Measurements from ENCODE around the gene RNF112.

RNF112 gene

DNA sequence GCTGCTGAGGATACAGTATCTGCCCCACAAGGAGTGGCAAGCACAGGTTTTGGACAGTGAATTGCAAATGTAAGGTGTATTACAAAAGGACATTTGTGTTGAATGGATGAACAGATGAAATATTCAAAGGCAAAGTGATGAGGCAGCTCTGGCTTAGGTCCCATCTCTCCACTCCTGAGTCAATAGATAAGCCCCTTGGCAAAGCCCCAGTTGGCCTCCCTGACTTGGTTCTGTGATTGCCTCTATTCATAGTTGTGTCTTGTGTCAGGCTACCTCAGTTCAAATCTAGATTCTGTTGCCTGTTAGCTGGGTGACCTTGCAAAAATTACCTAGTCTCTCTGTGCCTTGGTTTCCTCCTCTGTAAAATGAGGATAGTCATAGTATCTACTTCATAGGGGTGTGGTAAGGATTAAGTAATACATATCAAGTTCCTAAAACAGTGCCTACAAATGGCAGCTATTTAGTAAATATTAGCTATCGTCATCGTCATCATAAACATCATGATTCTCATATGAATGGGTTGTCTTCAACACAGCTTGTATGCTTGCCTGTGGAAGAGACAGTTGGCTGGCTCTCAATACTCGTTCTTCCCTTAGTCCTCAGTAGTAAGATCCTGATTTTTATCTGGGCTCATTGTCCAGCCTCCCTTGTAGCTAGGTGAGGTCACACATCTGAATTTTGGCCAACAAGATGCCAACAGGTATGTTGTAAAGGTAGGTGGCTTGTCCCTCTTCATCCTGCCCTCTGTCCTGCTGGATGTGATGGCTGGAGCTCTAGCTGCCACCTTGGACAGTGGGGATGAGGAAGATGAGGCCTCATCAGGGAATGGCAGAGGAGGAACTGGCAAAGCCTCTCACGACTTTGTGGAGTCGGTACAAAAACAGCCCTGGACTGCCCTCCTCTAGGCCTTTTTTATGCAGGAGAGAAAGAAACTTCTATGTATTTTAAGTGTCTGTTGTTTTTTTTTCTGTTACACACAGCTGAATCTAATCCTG is 21.9 kb upstream of the RNF112 start:
- DNase-seq (ENCODE audit: low spot score): no peak
- Mint-ChIP-seq H3K9me3 (no peaks in the 10 kb centered on the region), H3K36me3 (ENCODE audit: low read depth) (peaks cover 6% of the 10 kb centered on the region), H3K4me3 (no peak overlapping the region), H3K27ac (no peak overlapping the region), H3K4me1 (ENCODE audit: low read depth) (peaks cover 3% of the 10 kb centered on the region), H3K27me3 (ENCODE audit: low read depth) (peaks cover 23% of the 10 kb centered on the region)

DNA sequence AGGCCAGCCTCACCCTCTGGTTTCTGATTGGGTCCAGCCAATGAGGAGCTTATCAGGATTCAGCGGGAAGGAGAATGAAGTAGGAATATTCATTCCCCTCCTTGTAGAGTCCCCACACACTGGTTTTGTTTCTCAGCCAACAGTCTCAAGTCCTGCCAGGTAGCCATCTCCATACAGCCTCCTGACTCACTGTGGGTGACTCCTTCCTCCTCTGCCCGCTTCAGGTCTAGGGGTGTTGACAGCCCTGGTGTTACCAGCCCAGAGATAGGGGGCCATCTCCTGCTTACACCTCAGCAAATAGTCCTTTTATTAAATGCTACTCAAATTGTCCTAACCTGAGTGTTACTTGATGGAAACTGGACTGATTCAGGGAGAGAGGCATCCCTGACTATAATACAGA is 20.1 kb upstream of the RNF112 start:
- Mint-ChIP-seq H3K4me3 (no peak overlapping the region), H3K27ac (no peak overlapping the region)

DNA sequence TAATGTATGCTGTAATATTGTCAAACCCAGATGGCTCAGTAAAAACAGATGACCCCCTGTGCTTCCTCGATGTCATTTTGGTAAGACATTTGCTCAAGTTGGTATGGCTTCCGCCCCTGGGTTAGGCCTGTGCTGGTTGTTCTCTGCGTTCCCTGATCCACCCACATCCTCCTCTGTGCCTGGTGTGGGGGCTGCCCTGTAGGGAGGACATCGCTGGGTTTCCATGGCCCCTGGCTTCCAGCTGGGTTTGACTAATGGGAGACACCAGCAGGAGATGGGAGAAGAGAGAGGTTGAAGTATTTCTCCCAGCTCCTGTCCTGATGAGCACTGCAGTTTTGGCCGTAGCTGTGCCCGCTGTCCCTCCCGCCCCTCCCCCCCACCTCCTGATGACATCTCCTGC is 19.6 kb upstream of the RNF112 start:
- no peak overlapping the region for H3K27ac Mint-ChIP-seq
- no peaks in the 10 kb centered on the region for H3K4me1 Mint-ChIP-seq (ENCODE audit: low read depth)
- H3K4me3 Mint-ChIP-seq: no peak overlapping the region
- H3K36me3 Mint-ChIP-seq (ENCODE audit: low read depth): no peaks in the 10 kb centered on the region
- H3K9me3 Mint-ChIP-seq: no peaks in the 10 kb centered on the region
- DNase-seq (ENCODE audit: low spot score): no peak
- peaks cover 33% of the 10 kb centered on the region for H3K27me3 Mint-ChIP-seq (ENCODE audit: low read depth)

More for the DNA sequence above, 20.1 kb upstream of the RNF112 start:
- Mint-ChIP-seq H3K9me3 (no peaks in the 10 kb centered on the region), H3K27me3 (ENCODE audit: low read depth) (peaks cover 32% of the 10 kb centered on the region), H3K4me1 (ENCODE audit: low read depth) (no peaks in the 10 kb centered on the region), H3K36me3 (ENCODE audit: low read depth) (no peaks in the 10 kb centered on the region)
- no peak for DNase-seq (ENCODE audit: low spot score)

DNA sequence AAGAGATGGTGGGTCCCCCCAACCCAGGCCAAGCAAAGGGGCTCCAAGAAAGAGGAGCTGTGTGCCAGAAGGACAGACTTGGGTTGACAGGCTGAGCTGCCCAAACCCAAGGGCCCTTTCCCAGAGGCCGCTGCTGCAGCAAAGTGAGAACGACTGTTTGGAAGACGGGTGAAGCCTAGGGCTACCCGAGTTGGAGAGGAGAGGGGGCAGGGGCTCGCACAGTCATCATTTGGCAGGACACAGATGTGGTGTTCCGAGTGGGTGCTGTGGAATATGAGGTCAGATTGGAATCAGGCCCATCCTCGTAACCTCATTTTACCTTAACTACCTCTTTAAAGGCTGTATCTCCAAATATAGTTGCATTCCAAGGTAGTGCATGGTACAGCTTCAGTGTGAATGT is 18.7 kb upstream of the RNF112 start:
- H3K4me1 Mint-ChIP-seq (ENCODE audit: low read depth): no peaks in the 10 kb centered on the region
- DNase-seq (ENCODE audit: low spot score): no peak
- no peaks in the 10 kb centered on the region for H3K36me3 Mint-ChIP-seq (ENCODE audit: low read depth)
- H3K4me3 Mint-ChIP-seq: no peak overlapping the region
- no peaks in the 10 kb centered on the region for H3K9me3 Mint-ChIP-seq
- H3K27me3 Mint-ChIP-seq (ENCODE audit: low read depth): peaks cover 37% of the 10 kb centered on the region
- no peak overlapping the region for H3K27ac Mint-ChIP-seq

DNA sequence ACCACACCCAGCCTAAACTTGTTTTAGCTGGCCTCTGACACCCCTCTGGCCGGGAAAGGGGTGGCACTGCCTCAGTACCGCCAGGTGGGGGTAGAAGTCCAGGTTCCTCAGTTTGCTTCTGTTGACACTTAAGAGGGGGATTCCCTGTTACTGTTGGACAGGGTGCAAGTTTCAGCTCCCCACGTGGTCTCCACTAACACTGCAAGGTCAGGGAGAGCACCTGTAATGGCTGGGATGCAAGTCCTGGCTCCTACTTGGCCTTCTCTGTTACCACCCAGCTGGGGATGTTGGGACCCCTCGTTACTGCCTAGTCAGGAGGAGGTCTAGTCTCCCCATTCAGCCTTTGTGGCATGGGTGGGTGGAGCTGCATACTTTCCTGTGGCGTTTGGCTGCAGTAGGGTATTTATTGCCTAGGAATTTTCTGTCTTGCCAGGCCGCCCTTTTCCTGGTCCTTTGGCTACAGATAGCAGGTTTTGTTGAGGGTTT is 13.4 kb upstream of the RNF112 start:
- no peaks in the 10 kb centered on the region for H3K36me3 Mint-ChIP-seq (ENCODE audit: low read depth)
- DNase-seq (ENCODE audit: low spot score): no peak
- peaks cover 2% of the 10 kb centered on the region for H3K4me1 Mint-ChIP-seq (ENCODE audit: low read depth)
- no peak overlapping the region for H3K4me3 Mint-ChIP-seq
- no peaks in the 10 kb centered on the region for H3K9me3 Mint-ChIP-seq
- no peak overlapping the region for H3K27ac Mint-ChIP-seq
- H3K27me3 Mint-ChIP-seq (ENCODE audit: low read depth): peaks cover 29% of the 10 kb centered on the region

DNA sequence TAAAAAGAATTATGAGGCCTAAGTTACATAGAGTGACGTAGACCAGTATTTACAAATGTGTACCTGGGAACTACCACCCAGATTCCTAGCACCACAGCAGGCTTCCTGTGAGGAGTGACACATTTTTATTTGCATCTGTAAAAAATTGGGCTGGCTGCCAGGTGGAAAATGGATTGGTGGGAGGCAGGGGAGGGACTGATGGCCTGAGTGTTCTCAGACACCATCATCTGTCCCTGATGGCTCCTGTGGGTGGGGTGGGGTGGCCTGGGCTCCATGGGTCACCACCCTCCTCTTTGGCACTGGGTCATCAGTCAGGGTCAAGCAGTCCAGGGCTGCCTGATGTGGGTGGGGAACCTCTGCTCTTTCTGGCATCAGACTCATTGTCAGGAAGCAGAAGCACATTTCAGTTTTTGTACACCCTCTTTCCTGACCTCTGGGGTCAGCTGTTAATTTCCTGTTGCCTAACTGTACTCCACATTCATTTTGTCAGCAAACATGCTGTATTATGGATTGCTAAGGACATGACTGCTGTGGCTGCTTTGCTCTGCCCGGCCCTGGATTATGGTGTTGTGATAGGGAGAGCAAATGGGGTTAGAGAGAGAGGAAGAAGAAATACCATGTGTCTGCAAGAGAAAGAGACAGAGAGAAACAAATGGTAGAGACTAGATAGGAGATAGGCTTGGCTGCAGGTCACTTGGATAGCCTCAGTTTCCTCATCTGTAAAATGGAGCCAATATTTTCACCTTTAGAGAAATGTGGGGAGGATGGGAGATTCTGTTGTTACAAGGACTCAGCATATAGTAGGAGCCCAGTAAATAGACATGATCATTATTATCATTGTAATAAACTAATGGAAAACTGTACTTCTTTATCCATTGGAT is 12.5 kb upstream of the RNF112 start:
- no peak for DNase-seq (ENCODE audit: low spot score)
- Mint-ChIP-seq H3K4me3 (no peak overlapping the region), H3K27ac (no peak overlapping the region), H3K4me1 (ENCODE audit: low read depth) (peaks cover 2% of the 10 kb centered on the region), H3K27me3 (ENCODE audit: low read depth) (peaks cover 21% of the 10 kb centered on the region), H3K9me3 (no peaks in the 10 kb centered on the region), H3K36me3 (ENCODE audit: low read depth) (no peaks in the 10 kb centered on the region)

DNA sequence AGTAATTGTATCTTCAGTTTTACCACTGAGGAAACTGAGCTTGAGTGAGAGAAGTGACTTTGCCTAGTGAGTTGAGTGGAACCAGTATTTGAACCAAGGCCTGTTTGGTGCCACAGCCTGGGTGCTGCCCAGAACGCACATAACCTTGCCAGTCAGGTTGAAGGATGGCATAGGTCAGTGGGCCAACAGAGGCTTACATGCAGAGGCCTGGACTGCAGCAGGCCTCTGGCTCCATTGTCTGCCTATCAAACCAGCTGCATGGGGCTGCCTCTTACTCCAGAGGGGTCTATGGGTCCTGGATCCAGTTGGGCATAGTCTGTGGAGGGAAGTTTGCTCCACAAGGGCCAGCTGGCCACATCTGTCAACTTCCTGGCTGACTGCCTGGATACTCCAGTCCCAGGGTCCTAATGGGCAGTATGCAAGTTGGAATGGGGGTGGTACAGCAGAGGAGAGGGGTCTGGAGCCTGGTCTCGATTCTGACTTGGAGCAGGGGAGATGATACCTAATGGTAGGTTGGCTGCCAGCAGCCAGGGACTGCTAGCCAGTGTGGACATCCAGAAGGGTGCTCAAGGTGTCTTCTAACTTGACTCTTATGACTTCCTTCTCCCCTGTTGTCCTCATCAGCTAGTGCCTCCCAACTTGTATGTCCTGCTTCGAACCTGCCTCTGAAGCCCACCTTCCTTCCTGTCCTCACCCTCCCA is 11.1 kb upstream of the RNF112 start:
- no peak for DNase-seq (ENCODE audit: low spot score)
- Mint-ChIP-seq H3K4me3 (no peak overlapping the region), H3K36me3 (ENCODE audit: low read depth) (no peaks in the 10 kb centered on the region), H3K27me3 (ENCODE audit: low read depth) (peaks cover 13% of the 10 kb centered on the region), H3K27ac (no peak overlapping the region), H3K9me3 (no peaks in the 10 kb centered on the region), H3K4me1 (ENCODE audit: low read depth) (peaks cover 2% of the 10 kb centered on the region)

DNA sequence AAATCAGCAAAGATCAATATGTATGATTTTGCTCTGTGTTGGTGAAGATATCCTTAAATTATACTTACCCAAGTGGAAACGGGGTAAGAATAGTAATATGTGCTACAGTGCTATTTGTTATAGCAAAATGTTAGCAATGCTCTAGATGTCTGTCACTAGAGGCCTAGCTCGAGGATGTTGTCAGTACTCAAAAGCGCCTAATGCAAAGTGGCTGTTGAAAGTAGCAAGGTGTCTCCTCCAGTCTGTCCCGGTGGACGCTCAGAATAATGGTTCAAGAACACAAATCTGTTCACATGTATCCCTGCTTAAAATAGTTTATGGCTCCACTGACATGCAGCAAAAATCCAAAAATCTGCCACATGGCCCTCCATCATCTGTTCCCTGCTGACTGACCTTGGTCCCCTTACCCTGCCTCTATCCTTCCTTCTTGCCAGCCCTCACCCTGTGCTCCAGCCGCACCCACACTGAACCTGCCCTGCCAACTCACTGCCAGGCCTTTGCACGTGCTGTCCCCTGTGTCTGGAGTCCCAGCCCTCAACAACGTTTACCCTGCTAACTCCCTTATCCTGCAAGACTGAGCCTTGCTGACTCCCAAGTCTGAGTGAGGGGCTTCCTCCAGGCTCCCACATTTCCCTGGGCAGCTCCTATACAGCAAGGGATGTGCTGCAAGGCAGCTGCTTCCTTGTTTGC is 9.6 kb upstream of the RNF112 start:
- Mint-ChIP-seq H3K9me3 (no peaks in the 10 kb centered on the region), H3K36me3 (ENCODE audit: low read depth) (no peaks in the 10 kb centered on the region), H3K27me3 (ENCODE audit: low read depth) (peaks cover 7% of the 10 kb centered on the region), H3K4me1 (ENCODE audit: low read depth) (peaks cover 2% of the 10 kb centered on the region), H3K27ac (no peak overlapping the region), H3K4me3 (no peak overlapping the region)
- no peak for DNase-seq (ENCODE audit: low spot score)

DNA sequence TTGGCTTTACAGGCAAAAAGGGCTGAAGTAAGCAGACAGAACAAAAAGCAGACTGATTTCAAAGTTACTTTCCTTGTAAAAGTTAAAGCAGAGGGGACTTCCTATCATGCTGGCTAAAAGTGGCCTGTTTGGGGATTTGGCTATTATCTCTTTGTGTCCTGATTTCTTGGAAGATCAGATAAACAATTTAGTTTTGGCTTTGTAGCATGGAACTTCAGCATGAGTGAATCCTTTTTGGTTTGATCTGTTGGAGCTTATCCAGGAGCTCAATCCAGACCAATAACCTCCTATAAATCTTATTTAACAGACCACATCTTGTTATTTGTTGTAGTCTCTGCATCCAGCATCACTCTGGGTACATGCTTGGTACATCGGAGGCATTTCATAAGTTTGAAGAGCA is 8.9 kb upstream of the RNF112 start:
- H3K36me3 Mint-ChIP-seq (ENCODE audit: low read depth): no peaks in the 10 kb centered on the region
- no peak overlapping the region for H3K4me3 Mint-ChIP-seq
- H3K27ac Mint-ChIP-seq: no peak overlapping the region
- H3K9me3 Mint-ChIP-seq: no peaks in the 10 kb centered on the region
- DNase-seq (ENCODE audit: low spot score): no peak
- peaks cover 2% of the 10 kb centered on the region for H3K4me1 Mint-ChIP-seq (ENCODE audit: low read depth)
- H3K27me3 Mint-ChIP-seq (ENCODE audit: low read depth): peaks cover 3% of the 10 kb centered on the region

DNA sequence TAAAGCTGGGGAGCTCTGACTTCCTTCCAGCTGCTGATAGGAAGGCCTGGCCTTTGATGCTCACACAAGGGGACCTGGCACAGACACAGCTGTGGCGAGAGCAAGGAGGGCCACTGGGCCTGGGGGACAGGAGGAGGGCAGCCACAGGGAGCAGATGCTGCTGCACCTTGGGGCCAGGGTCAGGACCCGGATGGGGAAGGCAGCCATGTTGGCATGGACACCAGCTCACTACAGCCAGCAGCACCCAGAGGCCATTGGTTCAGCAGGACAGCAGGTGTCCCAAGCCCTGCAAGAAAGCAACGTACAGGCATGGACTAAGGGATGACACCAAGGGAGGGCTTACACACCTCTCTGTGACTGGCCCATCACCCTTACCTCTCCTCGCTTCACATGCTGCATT is 8.0 kb upstream of the RNF112 start:
- no peak overlapping the region for H3K27ac Mint-ChIP-seq
- H3K4me3 Mint-ChIP-seq: no peak overlapping the region
- no peaks in the 10 kb centered on the region for H3K36me3 Mint-ChIP-seq (ENCODE audit: low read depth)

DNA sequence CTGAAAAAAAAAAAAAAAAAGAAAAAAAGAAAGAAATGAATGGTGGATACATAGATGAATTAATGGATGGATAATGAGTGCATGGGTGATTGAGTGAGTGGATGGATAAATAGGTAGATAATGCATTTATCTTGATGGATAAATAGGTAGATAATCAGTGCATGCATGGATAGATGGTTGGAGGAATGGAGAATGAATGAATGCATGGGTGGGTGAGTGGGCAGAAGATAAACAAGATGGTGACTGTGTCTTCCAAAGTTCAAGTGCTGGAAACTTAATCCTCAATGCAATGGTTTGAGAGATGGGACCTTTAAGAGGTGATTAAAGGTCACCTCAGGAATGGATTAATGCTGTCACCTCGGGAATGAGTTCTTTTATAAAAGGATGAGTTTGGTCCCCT is 6.8 kb upstream of the RNF112 start:
- H3K27me3 Mint-ChIP-seq (ENCODE audit: low read depth): peaks cover 3% of the 10 kb centered on the region
- DNase-seq (ENCODE audit: low spot score): no peak
- H3K36me3 Mint-ChIP-seq (ENCODE audit: low read depth): no peaks in the 10 kb centered on the region
- H3K27ac Mint-ChIP-seq: no peak overlapping the region
- no peaks in the 10 kb centered on the region for H3K9me3 Mint-ChIP-seq
- no peaks in the 10 kb centered on the region for H3K4me1 Mint-ChIP-seq (ENCODE audit: low read depth)
- H3K4me3 Mint-ChIP-seq: no peak overlapping the region

More for the DNA sequence above, 8.0 kb upstream of the RNF112 start:
- H3K9me3 Mint-ChIP-seq: no peaks in the 10 kb centered on the region
- peaks cover 2% of the 10 kb centered on the region for H3K4me1 Mint-ChIP-seq (ENCODE audit: low read depth)
- DNase-seq (ENCODE audit: low spot score): no peak
- peaks cover 3% of the 10 kb centered on the region for H3K27me3 Mint-ChIP-seq (ENCODE audit: low read depth)

DNA sequence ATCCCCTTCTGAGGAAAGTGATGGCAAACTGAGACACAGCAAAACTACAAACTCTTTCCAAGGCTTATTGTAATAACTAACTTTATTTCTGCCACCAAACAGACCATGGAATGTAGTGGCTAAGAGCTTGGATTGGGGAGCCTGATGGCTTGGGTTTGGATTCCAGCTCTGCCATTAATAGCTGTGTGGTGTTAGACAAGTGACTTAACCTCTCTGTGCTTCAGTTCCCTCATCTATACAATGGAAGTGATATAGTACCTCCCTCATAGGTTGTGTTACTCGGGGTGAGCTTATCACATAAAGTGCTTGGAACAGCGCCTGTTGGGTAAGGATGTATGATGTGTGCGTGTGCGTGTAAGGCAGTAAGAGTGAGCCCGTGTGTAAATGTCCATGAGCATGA is 5.9 kb upstream of the RNF112 start:
- no peak overlapping the region for H3K27ac Mint-ChIP-seq

More for the DNA sequence above, 5.9 kb upstream of the RNF112 start:
- Mint-ChIP-seq H3K27me3 (ENCODE audit: low read depth) (peaks cover 3% of the 10 kb centered on the region), H3K4me3 (no peak overlapping the region), H3K4me1 (ENCODE audit: low read depth) (no peaks in the 10 kb centered on the region), H3K9me3 (no peaks in the 10 kb centered on the region), H3K36me3 (ENCODE audit: low read depth) (no peaks in the 10 kb centered on the region)
- DNase-seq (ENCODE audit: low spot score): no peak
